Keratinocyte (primary cell): ENCODE measurements around the gene NAB1. TPM values are rescaled to one million over a fixed set of nuclear protein-coding genes. Genes with fewer than 3 reads are reported as not detected.

Experiments
- DNase-seq: peaks from one replicate; pipeline ENCODE4 v3.0.0-alpha.2; 2011; ENCODE audit warnings: low read depth, missing footprints, low spot score
- FAIRE-seq: peaks from 2 replicates; lab custom pipeline; 2011; peaks lifted over from hg19 to GRCh38; lab: Jason Lieb, UNC
- H2AFZ ChIP-seq: 2 replicates; pipeline ENCODE4 v1.6.0; 2012; ENCODE audit warnings: low read length, control low read depth, inconsistent platforms; ENCODE audit not compliant: control insufficient read depth
- H3K27ac ChIP-seq: 2 replicates; pipeline ENCODE4 v1.5.1; 2011; ENCODE audit warnings: low read length; ENCODE audit not compliant: control insufficient read depth, insufficient read depth
- H3K27me3 ChIP-seq: 3 replicates; pipeline ENCODE4 v1.6.0; 2011; ENCODE audit warnings: low read length; ENCODE audit not compliant: control insufficient read depth, insufficient read depth; ENCODE audit errors: extremely low read depth
- H3K36me3 ChIP-seq, 2 experiments: 2 replicates in 1 of 2; 3 replicates in 1 of 2; pipeline ENCODE4 v1.5.1; 2011; ENCODE audit warnings: low read length in 2 of 2, mild to moderate bottlenecking in 1 of 2; ENCODE audit not compliant: control insufficient read depth in 2 of 2, insufficient read depth in 2 of 2; ENCODE audit errors: extremely low read depth in 1 of 2
- H3K4me1 ChIP-seq: 3 replicates; pipeline ENCODE4 v1.5.1; 2011; ENCODE audit warnings: low read length; ENCODE audit not compliant: control insufficient read depth, insufficient read depth; ENCODE audit errors: extremely low read depth
- H3K4me2 ChIP-seq: 3 replicates; pipeline ENCODE4 v1.6.0; 2011; ENCODE audit warnings: low read depth, low read length; ENCODE audit not compliant: control insufficient read depth, insufficient read depth; ENCODE audit errors: extremely low read depth
- H3K4me3 ChIP-seq, 3 experiments: fragments of 200-600 bp in 1 of 3; sonication (generic) in 1 of 3; 2 replicates in 2 of 3; 3 replicates in 1 of 3; pipeline ENCODE4 v1.5.1; 2011 to 2016; ENCODE audit warnings: low read length in 3 of 3, mild to moderate bottlenecking in 3 of 3, control low read depth in 2 of 3, inconsistent platforms in 1 of 3, low read depth in 1 of 3, mixed read lengths in 1 of 3, mixed run types in 1 of 3, moderate library complexity in 1 of 3; ENCODE audit not compliant: control insufficient read depth in 2 of 3, insufficient read depth in 2 of 3; ENCODE audit errors: extremely low read depth in 1 of 3
- H3K79me2 ChIP-seq: 2 replicates; pipeline ENCODE4 v1.6.0; 2012; ENCODE audit warnings: low read length; ENCODE audit not compliant: control insufficient read depth, insufficient read depth
- H3K9ac ChIP-seq: 3 replicates; pipeline ENCODE4 v1.6.0; 2011; ENCODE audit warnings: low read length; ENCODE audit not compliant: control insufficient read depth, insufficient read depth; ENCODE audit errors: extremely low read depth
- H3K9me1 ChIP-seq: 3 replicates; pipeline ENCODE4 v1.6.0; 2011; ENCODE audit warnings: low read length; ENCODE audit not compliant: control insufficient read depth, insufficient read depth; ENCODE audit errors: extremely low read depth
- H3K9me3 ChIP-seq: 2 replicates; pipeline ENCODE4 v1.5.1; 2012; ENCODE audit warnings: low read depth, low read length; ENCODE audit not compliant: control insufficient read depth
- H4K20me1 ChIP-seq: 3 replicates; pipeline ENCODE4 v1.6.0; 2011; ENCODE audit warnings: low read length; ENCODE audit not compliant: control insufficient read depth, insufficient read depth; ENCODE audit errors: extremely low read depth
- CTCF ChIP-seq, 3 experiments: IDR thresholded peaks in 1 of 3; conservative IDR thresholded peaks in 1 of 3; optimal IDR thresholded peaks in 1 of 3; 2 replicates in 2 of 3; 3 replicates in 1 of 3; pipeline versions ENCODE3 to v1.5.1; 2011; ENCODE audit warnings: low read length in 3 of 3, mild to moderate bottlenecking in 3 of 3, moderate library complexity in 2 of 3, control low read depth in 1 of 3, inconsistent platforms in 1 of 3; ENCODE audit not compliant: insufficient read depth in 2 of 3; ENCODE audit errors: extremely low read depth in 1 of 3
- EZH2 ChIP-seq: IDR thresholded peaks from one replicate; pipeline ENCODE4 v1.6.1; 2012; ENCODE audit warnings: inconsistent platforms, mild to moderate bottlenecking, low read length, moderate library complexity
- dilution Hi-C: fragments of 300-500 bp; cut with MboI; formaldehyde crosslinking; loops from one replicate; pipeline ENCODE4 v1.7.0; 2020; ENCODE audit warnings: low sequenced_read_pairs; ENCODE audit not compliant: extremely low pct_ligation_motif_present
- polyA plus RNA-seq, 5 experiments: library from polyadenylated mRNA; depleted of rRNA in 3 of 5; stranded (reverse) in 3 of 5; stranded (forward) in 1 of 5; unstranded in 1 of 5; fragments of >200 nt; gene quantifications; 1 replicate in 1 of 5; 2 replicates in 3 of 5; 3 replicates in 1 of 5; pipeline versions ENCODE4 v1.2.1 to v1.2.3, GENCODE V29; 2011 to 2012; ENCODE audit warnings: missing spikeins in 2 of 5, low read depth in 1 of 5, low replicate concordance in 1 of 5

NAB1 gene
- polyA plus RNA-seq, 1 donor (not counting 4 experiments of a cell fraction or from before 2014, with no cell fraction given), result 24.3 TPM

- Histone ChIP-seq H3K79me2 (peaks cover 46% of the 10 kb centered on the region), H3K36me3 (peaks cover 1 to 5% of the 10 kb centered on the region in 2 experiments), H3K4me3 (no peak overlapping the region), H3K9me3 (no peaks in the 10 kb centered on the region), H3K9ac (no peak overlapping the region), H2AFZ (no peak overlapping the region), H3K4me2 (no peak overlapping the region), H3K27me3 (no peaks in the 10 kb centered on the region), H3K27ac (no peak overlapping the region), H3K4me1 (peaks cover 10% of the 10 kb centered on the region), H4K20me1 (no peaks in the 10 kb centered on the region), H3K9me1 (no peaks in the 10 kb centered on the region)
- no peak for DNase-seq
- dilution Hi-C loops, result no loop called here
- no peak for FAIRE-seq
- TF ChIP-seq CTCF (optimal IDR thresholded peaks at IDR 0.05 in 1 of 3, IDR thresholded peaks at IDR 0.05 in 1 of 3, conservative IDR thresholded peaks at IDR 0.05 in 1 of 3; ENCODE audit: extremely low read depth in 1 of 3, insufficient read depth in 2 of 3, low read length in 3 of 3), result no peak
- no peak for TF ChIP-seq EZH2
Observed at GRCh38 chr2:190663348-190663747, 14.5 kb downstream of the NAB1 start.

GRCh38 chr2:190663839-190664238 is 15.0 kb downstream of the NAB1 start:
- H4K20me1 ChIP-seq, result no peaks in the 10 kb centered on the region
- no peak overlapping the region for H3K9ac ChIP-seq
- H3K36me3 ChIP-seq, result peaks cover 1 to 5% of the 10 kb centered on the region in 2 experiments
- H3K4me1 ChIP-seq, result peaks cover 12% of the 10 kb centered on the region
- TF ChIP-seq CTCF (optimal IDR thresholded peaks at IDR 0.05 in 1 of 3, IDR thresholded peaks at IDR 0.05 in 1 of 3, conservative IDR thresholded peaks at IDR 0.05 in 1 of 3; ENCODE audit: extremely low read depth in 1 of 3, insufficient read depth in 2 of 3, low read length in 3 of 3) (no peak), EZH2 (no peak)
- H2AFZ ChIP-seq, result no peak overlapping the region
- no peaks in the 10 kb centered on the region for H3K9me3 ChIP-seq
- H3K4me3 ChIP-seq, result no peak overlapping the region
- FAIRE-seq, result no peak
- no peak for DNase-seq
- H3K27me3 ChIP-seq, result no peaks in the 10 kb centered on the region
- no peaks in the 10 kb centered on the region for H3K9me1 ChIP-seq
- H3K4me2 ChIP-seq, result no peak overlapping the region
- peaks cover 42% of the 10 kb centered on the region for H3K79me2 ChIP-seq
- dilution Hi-C loops, result no loop called here
- H3K27ac ChIP-seq, result no peak overlapping the region
